HG02610 (cell line): ENCODE results near the gene ATXN2.
"Not testable (repeated sequence)": the region's sequence is repeated elsewhere in the genome, so short reads cannot be mapped to it uniquely, and the experiment has no call there.

Source experiments
- ATAC-seq: cut with Tn5 transposase; IDR thresholded peaks from one replicate; pipeline ENCODE4 v1.9.1; 2021; ENCODE audit warnings: mild to moderate bottlenecking, moderate library complexity; ENCODE audit not compliant: unreplicated experiment

Gene ATXN2

DNA sequence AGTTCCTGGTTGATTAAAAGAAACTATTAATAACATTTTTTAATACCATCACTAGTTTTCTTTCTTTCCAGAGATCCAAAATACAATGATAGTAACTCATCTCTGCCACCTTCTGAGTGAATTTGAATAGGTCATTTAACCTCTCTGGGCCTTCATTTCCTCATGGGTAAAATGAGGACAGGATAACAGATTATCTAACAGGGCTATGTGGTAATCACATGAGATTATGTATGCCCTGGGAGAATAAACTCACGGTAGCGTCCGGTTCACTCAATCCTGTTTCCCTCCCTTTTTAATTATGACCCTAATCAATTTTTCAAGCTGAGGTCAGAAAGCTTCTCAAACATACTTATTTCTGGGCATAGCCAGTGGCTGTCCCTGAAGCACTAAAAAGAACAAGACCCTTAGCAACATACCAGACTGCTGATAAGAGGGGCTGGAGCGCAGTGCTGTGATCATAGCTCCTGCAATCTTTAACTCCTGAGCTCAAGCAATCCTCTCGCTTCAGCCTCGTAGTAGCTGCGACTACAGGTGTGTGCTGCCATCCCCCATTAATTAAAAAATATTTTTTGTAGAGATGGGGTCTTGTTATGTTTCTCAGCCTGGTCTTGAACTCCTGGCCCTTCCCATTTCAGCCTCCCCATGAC is 24.2 kb downstream of the ATXN2 start:
- ATAC-seq: no peak

DNA sequence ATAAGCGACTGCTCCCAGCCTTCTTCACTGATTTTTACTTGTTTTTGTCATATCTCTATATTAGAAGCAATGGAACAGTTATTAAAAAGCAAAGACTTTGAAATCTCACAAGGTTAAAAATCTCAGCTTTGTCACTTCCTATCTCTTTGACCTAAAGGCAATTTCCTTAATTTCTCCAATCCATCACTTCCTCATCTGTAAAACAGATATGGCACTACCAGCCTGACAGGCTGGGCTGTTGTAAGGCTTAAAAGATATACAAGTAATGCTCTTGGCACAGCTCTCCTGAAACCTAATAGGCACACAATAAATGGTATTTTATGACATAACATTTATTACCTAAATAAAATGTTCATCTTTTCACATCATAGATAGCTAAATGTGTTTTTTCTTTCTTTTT is 25.6 kb downstream of the ATXN2 start:
- no peak for ATAC-seq

DNA sequence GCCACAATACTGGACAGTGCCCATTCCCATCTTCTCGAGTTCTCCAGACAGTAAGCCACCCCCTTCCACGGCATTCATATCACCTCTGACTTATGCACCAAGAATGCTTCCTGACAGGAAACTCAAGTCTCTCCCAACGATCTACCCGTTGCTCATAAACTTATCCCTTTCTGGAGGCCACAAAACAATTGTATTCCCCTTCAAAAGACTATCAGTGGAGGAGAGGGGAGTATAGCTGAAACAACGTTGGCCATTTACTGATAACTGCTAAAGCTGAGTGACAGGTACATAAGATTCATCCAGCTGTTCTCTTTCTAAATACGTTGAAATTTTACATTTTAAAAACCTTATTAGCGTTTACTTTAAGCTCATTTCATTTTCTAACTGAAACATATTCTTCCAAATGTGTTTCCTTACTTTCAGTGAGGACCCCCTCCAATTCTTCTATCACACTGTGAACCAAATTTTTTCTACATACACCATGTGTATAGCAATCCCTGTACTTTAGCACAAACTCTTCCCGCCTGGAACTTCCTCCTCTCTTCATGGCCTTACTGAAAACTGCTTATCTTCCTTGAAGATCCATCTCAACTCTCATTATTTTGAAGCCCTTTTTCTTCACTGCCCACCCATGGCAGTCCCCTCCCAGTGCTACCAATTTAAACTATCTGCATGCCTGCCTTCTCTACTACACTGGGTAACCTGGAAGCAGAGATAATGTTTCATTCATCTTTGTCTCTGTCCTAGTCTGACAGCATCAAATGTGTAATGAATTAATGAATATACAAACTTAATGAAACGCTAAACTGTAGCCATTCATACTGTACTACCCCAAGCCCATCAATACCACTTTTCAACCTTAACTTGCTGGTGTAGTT is 28.8 kb downstream of the ATXN2 start:
- ATAC-seq: no peak

DNA sequence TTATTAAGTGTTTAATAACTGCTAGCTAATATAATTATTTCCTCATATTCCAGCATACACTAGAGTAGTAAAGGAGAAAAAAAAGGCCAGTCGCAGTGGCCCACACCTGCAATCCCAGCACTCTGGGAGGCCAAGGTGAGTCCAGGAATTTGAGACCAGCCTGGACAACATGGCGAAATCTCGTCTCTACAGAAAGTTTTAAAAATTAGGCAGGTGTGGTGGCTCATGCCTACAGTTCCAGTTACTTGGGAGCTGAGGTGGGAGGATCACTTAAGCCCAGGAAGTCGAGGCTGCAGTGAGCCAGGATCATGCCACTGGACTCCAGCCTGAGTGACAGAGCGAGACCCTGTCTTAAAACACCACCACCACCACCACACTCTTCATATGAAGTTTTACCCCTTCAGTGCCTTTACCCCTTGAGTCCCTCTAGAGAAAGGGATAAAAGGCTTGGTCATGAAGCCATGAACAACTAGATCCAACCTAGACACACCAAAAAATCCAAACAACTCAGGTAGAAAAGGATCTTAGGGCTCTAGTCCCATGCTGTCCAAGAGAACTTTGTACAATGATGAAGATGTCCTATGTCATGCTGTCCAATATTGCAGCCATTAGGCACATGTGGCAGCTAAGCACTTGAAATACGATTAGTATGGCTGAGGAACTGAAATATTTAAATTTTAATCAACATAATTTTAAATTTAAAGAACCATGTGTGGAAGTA is 29.6 kb downstream of the ATXN2 start:
- no peak for ATAC-seq

DNA sequence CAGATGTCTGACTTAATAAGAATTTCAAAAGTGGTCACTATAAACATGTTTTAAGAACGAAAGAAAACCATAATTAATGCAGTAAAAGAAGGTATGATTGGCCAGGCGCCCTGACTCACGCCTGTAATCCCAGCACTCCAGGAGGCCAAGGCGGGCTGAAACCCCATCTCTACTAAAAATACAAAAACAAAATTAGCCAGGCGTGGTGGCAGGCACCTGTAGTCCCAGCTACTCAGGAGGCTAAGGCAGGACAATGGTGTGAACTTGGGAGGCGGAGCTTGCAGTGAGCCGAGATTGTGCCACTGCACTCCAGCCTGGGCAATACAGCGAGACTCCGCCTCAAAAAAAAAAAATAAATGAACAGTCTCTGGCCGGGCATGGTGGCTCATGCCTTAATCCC is 38.3 kb downstream of the ATXN2 start:
- ATAC-seq: not testable (repeated sequence)

DNA sequence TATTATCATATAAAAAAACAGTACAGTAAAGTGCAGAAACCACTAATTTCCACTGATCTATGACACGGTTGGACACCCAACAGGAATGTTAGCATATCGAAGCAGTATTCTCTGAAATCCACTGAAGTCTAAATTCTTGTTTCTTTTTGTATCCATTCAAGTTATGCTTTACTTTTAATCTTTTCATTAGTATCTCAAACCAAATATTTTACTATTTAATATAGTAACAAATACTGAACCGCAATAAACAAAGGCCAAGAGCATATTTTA is 41.1 kb downstream of the ATXN2 start:
- ATAC-seq: no peak

DNA sequence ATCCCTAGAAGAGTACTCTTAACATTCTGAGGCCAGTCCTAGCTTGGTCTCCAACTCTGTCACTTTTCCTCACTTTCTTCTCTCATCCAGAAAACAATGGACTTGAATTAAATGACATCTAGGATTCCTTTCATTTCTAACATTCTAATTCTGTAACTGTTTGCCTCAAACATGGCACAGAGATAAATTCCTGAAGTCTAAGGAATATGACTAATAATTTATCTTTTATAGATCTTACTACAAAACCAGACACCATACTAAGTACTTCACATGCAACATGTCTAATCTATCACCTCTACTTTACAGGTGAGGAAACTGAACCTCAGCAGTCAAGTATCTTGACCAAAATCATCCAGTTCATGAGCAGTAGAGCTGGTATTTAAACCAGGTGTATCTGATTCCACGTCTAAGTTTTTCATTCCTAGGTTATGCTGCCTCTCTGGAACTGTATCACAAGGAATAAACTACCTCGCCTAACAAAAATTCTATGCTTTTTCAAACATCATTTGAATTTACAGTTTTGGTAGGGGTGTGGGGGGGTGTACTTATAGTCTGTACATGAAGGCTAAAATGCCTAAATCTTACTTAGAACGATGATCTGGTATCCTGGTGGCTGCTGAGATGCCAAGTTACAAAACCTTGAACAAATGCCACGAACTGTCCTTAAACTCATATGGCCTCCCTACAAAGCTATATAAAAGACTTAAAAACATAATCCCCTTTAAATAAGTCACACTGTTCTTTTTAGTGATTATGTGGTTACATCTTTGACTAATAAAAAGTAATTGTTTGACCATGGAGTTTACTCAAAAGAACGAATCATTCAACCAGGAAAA is 41.6 kb downstream of the ATXN2 start:
- no peak for ATAC-seq

DNA sequence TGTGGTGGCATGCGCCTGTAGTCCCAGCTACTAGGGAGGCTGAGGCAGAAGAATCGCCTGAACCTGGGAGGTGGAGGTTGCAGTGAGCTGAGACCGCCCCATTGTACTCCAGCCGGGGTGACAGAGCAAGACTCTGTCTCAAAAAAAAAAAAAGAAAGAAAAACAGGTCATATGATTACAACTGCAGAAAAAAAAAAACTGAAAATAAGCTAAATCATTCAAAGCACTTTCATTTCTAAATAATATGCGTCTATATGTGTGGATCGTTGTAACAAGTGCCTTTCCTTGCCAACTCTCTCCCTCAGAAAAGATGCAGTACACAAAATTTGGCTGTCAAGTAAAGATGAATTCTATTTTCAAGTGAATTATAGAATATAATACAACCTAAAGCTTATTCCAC is 42.4 kb downstream of the ATXN2 start:
- ATAC-seq: no peak

DNA sequence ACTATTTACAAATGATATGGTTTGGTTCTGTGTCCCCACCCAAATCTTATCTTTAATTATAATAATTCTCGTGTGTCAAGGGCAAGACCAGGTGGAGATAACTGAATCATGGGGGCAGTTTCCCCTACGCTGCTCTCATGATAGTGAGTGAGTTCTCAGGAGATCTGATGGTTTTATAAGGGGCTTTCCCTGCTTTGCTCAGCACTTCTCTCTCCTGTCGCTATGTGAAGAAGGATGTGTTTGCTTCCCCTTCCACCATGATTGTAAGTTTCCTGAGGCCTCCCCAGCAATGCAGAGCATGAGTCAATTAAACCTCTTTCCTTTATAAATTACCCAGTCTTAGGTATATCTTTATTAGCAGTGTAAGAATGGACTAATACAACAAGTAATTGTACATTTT is 43.8 kb downstream of the ATXN2 start:
- not testable (repeated sequence) for ATAC-seq

DNA sequence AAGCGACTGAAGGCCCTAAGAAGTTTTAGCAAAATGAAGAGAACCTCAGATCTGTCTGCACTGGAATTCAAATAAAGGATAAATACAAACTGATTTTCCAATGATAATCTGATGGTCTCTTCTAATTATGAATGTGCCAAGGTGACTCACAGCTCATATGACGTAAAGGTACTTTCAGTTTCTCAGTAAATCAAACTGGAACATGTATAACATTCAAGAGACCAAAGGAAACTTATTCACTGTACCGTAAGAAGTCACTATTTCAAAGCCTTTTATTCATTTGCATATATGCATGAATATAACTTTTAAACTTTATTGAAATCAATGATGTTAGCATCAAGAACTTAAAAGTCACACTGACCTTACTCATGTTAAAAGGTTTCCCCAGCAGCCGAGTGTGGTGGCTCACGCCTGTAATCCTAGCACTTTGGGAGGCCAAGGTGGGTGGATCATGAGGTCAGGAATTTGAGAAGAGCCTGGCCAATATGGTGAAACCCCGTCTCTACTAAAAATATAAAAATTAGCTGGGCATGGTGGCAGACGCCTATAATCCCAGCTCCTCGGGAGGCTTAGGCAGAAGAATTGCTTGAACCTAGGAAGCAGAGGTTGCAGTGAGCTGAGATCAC is 52.2 kb downstream of the ATXN2 start:
- ATAC-seq: no peak

DNA sequence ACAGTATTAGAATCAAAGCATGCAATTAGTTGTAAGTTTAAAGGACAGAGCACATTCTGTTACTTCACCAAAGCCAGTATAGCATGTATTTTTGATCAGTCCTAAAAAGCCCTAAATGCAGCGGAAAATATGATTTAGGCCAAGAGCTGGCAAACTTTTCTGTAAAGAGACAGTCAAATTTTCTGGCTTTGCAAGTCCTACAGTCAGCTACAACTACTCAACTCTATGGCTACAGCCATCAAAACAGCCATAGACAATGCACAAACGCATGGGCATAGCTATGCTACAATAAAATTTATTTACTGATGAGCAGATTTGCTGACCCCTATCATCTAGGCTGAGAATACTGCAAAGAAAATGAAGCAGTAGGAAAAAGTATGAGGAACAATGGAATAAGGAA is 52.9 kb downstream of the ATXN2 start:
- ATAC-seq: no peak

DNA sequence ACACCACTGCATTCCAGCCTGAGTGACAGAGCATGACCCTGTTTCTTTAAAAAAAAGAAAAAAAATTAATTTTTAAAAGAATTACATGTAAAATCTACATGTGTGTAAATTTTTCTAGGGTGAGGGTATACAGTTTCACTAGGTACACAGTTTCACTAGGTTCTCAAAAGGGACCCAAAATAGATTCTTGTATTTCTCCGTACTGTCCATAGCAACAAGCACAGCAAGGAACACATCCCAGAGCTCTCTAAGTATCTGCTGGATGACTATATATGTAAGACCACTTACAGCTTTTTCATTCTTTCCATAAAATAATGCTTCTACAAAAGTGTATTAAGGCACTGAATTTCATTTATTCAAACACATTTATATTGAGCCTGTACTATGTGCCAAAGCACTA is 55.1 kb downstream of the ATXN2 start:
- ATAC-seq: no peak

DNA sequence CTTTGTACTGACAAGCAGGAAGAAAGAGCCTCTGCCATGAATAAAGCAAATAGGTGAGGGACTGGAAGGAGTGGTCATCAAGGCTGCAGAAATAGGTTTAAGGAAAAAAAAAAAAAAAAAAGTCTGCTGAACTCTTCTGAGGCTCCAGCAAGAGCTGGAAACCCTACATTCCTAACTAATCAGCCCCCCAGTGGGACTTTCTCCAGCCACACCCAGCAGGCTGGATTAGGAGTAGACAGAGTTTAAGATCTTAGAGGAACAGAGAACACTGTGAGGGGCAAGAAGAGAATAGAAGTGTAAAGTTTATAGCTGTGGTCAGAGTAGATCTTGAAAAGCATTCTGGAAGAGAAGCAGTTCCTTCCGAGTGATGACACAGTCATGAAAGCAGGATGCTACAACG is 66.4 kb downstream of the ATXN2 start:
- ATAC-seq: no peak

DNA sequence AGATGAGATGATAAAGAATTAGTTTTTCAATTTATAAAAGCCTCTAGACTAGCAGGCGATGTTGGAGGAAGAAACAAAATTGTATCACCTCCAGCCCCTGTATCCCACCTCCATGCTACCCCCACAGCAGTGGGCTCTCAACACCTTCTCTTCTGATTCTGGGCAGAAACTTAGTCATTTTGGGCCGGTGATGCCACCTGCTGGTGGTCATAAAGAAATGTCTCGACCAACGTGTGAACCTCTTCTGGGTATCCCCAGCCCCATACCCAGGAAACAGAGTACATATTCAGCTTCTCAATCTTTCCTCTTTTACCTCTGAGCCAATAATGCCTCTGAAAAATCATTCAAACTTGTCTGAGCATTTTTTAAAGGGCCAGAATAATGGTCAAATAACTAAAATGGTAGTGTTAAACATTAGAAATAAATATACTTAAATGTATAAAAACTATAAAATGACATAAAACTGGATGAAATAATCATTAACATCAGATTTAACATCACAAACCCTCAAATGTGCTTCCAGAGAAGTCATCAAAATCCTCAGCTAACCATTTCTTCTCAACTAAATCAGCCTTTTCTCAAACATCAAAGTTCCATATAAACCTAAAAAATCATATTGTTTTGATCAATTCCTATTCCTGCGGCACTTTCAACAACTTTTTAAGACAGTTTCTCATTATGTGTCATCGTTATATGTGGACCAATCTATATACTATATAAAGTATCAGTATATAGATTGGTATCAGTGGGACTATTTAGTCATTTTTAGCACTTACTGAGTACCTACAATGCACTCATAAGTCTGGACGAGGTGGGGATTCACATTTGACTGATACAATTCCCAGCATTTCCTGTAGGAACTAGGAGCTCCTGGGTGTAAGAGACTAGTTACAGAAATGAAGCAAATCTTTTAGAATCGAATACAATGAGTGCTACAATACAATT is 69.4 kb downstream of the ATXN2 start:
- no peak for ATAC-seq

DNA sequence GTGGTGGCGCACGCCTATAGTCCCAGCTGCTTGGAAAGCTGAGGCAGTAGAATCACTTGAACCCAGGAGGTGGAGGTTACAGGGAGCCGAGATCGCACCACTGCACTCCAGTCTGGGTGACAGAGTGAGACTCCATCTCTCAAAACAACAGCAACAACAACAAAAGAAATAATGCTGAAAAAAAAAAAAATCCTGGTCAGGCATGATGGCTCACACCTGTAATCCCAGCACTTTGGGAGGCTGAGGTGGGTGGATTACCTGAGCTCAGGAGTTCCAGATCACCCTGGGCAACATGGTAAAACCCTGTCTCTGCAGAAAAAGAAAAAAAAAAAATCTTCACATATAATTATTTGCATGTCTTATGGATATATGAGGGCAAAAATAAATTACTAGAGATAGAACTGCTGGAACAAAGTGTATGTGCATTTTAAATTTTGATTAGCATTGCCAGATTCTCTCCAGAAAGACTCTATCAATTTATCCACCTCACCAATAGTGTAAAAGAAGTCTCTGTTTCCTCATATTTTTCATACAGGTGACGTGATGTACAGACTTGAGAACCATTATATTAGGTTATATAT is 75.4 kb downstream of the ATXN2 start:
- no peak for ATAC-seq

DNA sequence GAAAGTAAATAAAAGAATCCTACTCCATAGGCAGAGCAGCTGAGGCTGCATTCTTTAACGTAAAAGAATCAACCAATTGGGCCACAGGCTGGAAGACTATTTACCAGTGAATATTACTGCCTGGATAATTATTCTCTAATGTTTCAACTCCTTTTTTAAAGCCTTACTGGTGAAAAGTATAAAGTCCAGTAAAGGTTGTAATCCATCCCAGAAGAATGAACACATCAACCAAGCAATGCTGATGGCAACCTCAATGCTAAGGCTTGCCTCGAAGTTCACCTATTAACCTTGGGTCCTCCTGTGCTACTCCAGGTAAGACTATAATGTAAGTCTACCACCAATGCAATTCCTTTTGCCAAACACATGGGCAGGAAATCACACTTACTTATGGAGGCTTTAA is 77.3 kb downstream of the ATXN2 start:
- no peak for ATAC-seq

DNA sequence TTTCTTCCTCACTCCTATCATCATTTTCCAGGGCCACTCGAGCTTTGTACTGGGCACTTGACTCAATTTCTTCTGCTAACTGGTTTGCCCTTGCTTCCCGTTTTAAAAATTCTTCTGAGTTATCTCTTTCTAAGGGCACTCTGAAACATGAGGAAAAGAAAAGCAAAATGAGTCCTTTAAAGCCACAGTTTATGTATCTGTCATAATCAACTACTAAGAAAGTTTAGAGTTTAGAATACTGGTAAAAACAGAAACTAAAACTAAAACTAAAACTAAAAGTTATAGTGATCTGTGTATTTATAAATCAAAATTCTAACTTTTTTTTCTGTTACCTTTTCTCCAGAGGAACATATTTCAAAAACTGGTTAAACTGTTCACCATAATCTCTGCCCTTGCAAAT is 79.2 kb downstream of the ATXN2 start:
- ATAC-seq: no peak

DNA sequence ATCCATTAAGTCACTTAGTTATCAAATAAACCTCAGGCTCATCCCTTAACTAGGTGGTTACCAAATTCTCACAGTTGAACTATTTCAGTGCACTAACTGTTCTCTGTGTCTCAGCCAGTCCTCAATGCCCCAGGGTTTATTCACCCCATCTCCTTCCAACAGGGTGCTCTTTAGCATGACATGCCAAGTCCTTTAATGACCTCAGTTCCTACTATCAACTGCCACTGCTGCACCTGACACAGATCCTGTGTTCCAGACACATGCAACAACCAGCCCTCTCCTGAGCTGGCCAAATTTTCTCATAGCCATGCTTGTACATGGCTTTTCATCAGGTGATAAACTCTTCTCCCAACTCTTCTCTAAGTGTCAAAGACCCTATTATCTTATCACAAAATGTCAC is 80.0 kb downstream of the ATXN2 start:
- ATAC-seq: no peak

DNA sequence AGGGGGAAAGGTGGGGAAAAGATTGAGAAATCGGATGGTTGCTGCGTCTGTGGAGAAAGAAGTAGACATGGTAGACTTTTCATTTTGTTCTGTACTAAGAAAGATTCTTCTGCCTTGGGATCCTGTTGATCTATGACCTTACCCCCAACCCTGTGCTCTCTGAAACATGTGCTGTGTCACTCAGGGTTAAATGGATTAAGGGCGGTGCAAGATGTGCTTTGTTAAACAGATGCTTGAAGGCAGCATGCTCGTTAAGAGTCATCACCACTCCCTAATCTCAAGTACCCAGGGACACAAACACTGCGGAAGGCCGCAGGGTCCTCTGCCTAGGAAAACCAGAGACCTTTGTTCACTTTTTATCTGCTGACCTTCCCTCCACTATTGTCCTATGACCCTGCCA is 91.4 kb downstream of the ATXN2 start:
- not testable (repeated sequence) for ATAC-seq
